ENCODE results near the gene SLC49A3.

GRCh38 chr4:706834-707598 is 18.1 kb upstream of the SLC49A3 start:
- TF ChIP-seq CTCF (IDR thresholded peaks at IDR 0.05; ENCODE audit: insufficient read depth, low read length, poor library complexity, severe bottlenecking) = no peak
- TF ChIP-seq EZH2phosphoT487 (conservative IDR thresholded peaks at IDR 0.05; ENCODE audit: low read length) = no peak
